GM21825 (cell line): ENCODE results near the gene TMEM30B.
A peak's percentile ranks its signal among the peaks of the same experiment; 100 is the strongest.
"Not testable (repeated sequence)": the region's sequence is repeated elsewhere in the genome, so short reads cannot be mapped to it uniquely, and the experiment has no call there.

Source experiments
- ATAC-seq: cut with Tn5 transposase; IDR thresholded peaks from one replicate; pipeline ENCODE4 v1.9.1; 2021; ENCODE audit warnings: mild to moderate bottlenecking, moderate library complexity; ENCODE audit not compliant: unreplicated experiment

Gene TMEM30B, protein sequence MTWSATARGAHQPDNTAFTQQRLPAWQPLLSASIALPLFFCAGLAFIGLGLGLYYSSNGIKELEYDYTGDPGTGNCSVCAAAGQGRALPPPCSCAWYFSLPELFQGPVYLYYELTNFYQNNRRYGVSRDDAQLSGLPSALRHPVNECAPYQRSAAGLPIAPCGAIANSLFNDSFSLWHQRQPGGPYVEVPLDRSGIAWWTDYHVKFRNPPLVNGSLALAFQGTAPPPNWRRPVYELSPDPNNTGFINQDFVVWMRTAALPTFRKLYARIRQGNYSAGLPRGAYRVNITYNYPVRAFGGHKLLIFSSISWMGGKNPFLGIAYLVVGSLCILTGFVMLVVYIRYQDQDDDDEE

DNA sequence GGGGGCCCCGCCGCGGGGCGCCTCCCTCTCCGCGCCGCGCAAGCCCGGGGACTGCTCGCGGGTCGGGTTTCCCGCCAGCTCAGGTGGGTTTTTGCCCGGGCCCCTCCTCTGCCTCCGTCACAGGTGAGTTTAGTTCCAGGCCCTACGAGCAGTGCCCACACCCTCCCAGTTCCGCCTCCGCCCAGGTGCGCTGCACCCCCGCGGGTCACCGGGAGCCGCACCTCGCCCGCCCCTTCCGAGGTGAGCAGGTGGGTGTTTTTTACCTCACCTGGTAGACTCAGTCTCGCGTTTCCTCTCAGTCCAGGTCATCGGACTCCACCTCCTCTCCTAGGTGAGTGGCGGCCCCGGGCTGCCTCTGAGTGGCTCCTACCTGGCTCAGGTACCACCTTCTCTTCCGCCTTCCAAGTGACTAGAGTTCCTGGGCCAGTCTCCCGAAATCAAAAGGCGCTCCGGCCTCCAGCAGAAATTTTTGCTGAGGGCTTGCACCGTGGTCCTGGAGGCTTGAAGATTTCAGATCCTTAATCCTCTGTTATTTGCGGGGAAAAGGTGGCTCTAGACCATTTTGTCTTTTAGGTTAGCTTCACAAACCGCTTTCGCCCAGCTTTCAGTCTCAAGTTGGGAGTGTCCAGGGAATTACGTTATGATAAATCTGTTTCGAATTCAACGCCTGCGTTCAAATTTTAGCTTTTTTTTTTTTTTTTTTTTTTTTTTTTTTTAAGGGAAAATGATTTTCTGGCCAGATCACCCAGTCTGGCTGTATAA, at the start of gene TMEM30B:
TMEM30B (minus strand) TSS at position 153 of the 762 bp plus-strand sequence. CDS start 191 bp downstream, outside the sequence.
- ATAC-seq = no peak

DNA sequence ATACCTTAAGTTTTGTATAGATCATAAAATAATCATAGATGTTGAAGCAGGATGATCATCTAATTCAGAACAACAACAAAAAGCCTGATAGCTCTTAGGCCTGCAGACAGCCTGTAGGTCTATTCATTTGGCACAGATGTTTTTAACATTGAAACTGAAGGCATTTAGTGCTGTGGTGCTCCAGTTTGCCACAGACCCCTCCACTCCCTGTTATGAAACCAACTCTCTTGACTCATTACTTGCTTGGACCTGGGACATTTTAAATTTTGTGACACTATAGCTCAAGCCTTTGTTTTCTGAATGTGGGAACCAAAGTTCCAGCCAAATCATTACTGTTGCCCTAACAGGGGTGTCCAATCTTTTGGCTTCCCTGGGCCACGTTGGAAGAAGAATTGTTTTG, 49.4 kb upstream of the TMEM30B start:
- ATAC-seq = peak; percentile 52

DNA sequence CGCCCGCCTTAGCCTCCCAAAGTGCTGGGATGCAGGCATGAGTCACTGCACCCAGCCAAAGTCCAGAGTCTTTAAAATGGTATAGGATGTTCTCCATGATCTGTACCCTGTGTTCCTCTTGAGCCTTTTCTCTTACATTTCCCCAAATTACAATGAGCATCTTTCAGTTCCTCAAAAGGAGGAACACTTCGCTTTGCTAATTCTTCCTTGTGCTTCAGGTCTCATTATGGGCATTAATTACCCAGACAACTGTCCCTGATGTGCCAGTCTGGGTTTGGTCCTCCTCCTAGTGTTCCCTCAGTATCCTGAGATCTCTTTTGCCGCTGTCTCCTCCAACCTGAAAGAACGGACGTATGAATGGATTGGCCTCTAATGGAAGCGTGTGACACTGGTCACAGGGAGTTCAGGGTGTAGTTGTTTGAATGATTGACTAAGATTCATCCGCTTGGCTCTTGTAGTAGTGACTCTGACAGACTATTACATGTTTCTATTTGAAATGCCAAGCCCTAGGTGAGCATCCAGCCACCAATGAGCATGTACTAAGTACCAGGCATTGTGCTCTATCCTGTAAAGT, 48.4 kb upstream of the TMEM30B start:
- peak; percentile 58 for ATAC-seq

DNA sequence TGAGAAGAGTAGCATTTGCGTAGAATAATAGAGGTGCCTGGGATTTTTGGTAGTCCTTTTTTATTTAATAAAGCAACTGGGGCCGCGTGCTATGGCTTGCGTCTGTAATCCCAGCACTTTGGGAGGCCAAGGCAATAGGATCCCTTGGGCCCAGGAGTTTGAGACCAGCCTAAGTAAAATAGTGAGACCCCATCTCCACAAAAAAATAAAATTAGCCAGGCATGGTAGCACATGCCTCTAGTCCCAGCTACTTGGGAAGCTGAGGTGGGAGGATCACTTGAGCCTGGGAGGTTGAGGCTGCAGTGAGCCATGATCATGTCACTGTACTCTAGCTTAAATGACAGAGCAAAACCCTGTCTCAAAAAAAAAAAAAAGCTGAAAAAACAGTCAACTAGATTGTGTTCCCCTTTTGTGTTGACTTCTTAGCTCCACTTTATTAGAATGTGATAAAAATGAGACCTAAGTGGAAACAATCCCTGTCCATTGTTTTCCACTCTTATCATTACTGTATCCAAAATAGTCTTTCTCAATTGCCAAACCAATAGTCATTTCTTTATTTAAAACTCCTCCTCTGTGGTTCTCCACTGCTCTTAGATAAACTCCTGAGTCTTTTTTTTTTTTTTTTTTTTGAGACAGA, 47.6 kb upstream of the TMEM30B start:
- ATAC-seq = no peak

DNA sequence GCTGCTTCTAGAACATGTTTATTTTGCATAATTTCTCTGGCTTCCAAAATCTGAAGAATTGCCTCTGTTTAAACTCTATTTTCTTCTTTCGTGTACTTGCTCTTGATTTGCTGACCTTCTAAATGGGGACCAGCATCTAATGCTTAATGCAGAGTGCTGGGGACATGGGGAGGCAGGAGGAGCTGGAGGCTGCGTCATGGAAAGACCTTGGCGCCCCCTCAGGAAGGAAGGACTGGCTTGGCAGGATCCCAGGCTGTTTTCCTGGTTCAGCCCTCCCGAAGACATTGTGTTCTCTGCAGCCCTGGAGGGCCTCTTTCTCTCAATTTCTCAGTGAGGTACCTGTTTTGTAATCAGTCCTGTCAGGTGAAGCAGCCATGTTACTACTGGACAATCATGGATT, 45.7 kb upstream of the TMEM30B start:
- ATAC-seq = no peak

DNA sequence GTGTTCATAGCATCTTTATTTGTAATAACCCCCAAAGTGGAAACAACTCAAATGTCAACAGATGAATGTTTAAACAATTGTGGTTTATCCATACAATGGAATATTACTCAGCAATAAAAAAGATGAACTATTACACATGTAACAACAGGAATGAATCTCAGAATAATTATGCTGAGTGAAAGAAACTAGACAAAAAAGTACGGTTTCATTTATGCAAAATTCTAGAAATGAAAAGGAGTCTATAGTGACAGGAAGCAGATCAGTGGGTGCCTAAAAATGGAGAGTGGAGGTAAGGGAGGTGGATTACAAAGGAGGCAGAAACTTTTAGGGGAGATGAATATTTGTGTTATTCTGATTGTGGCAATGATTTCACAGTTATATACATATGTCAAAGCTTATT, 45.0 kb upstream of the TMEM30B start:
- ATAC-seq = no peak

DNA sequence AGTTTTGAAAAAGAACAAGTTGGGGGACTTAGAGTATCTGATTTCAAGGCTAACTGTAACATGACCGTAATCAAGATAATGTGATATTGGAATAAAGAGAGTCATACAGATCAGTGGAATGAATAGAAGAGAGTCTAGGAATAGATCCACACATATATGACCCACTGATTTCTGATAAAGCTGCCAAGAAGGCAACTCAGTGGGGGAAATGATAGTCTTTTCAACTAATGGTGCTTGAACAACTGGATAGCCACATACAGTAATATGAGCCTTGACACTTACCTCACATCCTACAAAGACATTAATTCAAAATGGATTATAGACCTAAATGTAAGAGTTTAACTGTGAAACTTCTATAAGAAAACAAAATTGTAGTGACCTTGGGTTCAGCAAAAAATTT, 44.0 kb upstream of the TMEM30B start:
- ATAC-seq = no peak

DNA sequence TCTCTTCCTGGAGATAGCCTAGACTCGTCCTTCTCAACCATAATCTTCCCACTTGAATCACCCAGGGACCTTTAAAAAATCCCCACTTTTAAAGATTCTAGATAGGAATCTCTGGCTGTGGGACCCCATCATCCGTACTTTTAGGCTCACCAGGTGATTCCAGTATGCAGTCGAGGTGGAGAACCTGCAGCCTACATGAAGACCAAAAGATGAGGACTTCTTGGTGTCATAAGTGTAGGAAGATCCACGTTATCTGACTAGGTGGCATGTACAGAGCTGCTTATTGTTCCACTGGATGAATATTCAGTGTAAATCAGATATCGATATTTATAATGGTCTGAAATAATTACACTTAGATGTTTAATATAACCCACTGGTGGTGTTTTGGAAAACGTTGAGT, 42.8 kb upstream of the TMEM30B start:
- ATAC-seq = no peak

DNA sequence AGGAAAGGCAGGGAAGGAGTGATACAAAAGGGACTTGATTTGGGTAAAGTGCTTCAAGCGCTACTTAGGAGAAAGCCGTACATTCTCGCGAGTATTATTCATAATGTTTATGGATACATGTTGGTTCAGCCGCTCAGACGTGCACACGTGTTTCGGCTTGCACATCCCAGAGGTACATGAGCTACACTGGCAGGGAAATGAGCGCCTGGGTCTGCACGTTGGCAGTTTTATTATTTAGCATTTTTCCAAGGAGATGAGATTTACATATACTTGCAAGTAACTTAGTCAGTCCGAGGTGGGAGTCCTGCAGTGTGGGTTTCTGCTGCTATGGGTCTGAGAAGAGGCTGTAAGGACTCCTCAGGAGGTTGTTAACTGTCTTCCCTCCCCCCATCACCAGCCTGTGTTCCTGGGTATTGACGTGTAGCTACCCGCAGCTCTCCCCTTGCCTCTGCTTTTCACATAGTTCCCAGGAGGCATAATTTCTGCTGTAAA, 41.7 kb upstream of the TMEM30B start:
- no peak for ATAC-seq

DNA sequence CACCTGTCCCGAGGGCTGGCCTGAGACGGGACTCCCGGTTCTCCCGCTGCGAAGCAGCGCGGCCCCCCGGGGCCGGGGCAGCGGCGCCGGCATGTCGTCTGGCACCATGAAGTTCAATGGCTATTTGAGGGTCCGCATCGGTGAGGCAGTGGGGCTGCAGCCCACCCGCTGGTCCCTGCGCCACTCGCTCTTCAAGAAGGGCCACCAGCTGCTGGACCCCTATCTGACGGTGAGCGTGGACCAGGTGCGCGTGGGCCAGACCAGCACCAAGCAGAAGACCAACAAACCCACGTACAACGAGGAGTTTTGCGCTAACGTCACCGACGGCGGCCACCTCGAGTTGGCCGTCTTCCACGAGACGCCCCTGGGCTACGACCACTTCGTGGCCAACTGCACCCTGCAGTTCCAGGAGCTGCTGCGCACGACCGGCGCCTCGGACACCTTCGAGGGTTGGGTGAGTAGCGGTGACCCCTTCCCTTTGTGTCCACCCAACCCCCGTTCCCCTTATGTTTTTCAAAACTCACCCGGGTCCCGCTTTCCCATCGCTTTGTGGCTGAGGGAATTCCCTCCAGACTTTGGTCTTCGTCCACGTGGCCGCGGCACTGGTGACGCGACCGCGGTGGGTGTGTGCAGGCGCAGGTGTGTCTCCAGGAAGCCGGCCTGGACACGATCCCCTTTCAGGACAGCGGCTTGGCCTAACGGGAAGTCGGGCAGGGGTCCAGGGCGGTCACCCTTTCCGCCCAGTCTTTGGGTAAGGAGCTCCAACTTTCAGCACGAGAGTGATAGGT, 41.1 kb upstream of the TMEM30B start:
- no peak for ATAC-seq

DNA sequence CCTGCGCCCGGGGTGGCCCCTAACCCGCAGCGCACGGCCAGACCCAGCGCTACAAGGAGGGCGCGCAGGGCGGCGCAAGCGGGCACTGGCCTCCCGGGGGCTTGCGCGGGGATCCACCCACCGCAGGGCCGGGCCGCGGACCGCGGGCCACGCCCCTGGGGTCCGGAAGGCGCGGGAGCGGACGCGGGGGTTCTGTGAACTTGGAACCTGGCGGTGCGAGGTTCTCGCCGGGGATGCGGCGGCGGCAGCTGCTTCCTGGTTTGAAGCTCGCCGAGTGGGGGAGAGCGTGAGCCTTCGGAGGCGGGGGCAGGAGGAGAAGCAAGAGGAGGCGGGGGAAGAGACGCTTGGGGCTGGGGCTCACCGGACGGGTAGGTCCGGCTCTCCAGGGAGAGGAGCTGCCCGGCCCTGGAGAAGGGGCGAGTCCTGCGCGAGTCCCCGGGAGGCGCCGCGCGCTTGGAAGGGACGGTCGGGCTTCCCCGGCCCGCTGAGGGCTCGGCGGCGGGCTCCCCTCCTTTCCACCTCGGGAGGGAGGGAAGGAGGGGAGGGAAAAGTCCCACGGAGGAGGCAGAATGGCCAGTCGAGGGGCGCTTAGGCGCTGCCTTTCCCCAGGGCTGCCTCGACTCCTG, 40.4 kb upstream of the TMEM30B start, which contains the start of gene PRKCH:
PRKCH (plus strand) TSS at position 195 of the 626 bp plus-strand sequence. CDS start 523 bp downstream, outside the sequence.
- peak; percentile 66 for ATAC-seq

DNA sequence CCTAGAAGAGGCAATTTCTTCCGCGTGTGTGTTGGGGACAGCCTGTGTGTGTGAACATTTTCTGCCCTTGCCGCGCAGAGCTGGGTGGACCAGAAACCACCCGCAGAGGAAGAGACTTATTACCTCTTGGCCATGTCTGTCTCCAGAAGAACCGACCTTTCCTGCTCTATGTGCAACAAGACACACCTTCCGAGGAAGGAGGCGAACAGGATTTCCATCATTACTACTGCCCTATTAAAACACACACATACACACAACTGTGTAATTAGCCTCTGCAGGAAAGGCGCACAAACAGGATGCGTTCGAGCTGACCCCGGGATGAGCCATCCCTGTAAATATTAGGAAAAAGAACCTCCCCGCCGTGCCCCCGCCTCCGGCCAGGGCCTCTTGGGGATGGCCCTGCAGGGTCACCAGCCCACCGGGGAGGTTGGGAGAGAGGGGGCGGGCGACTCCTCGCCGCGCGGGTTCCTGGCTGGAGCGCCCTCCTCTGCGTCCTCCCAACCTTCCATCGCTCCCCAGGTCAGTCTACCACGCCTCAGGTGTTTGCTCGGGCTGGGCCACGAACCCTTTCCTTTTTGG, 39.8 kb upstream of the TMEM30B start:
- no peak for ATAC-seq

DNA sequence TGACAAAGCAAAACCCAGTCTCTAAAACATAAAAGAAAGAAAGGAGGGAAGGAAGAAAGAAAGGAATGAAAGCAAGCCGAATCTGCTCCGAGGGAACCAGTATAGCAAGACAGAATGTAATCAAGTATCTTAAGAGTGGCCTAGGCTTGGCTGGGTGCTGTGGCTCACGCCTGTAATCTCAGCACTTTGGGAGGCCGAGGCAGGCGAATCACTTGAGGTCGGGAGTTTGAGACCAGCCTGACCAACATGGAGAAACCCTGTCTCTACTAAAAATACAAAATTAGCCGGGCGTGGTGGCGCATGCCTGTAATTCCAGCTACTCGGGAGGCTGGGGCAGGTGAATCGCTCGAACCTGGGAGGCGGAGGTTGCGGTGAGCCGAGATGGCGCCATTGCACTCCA, 39.0 kb upstream of the TMEM30B start:
- ATAC-seq = not testable (repeated sequence)

DNA sequence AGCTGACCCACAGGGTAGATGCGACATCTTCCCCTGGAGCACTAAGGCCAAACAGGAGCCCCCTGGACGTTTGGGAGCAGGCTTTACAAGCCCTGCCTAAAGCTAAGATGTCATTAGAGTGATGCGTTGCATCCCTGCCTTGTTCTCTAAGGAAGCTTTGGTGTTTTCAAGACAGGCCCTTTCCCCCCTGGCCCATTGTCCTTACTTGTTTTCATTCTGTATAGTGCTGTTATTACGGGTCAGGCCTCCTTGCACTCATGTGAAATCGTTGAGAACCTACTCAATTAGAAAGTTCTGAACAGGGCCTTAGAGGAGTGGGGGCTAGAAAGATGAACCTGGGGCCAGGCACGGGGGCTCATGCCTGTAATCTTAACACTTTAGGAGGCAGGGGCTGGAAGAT, 38.6 kb upstream of the TMEM30B start:
- no peak for ATAC-seq

DNA sequence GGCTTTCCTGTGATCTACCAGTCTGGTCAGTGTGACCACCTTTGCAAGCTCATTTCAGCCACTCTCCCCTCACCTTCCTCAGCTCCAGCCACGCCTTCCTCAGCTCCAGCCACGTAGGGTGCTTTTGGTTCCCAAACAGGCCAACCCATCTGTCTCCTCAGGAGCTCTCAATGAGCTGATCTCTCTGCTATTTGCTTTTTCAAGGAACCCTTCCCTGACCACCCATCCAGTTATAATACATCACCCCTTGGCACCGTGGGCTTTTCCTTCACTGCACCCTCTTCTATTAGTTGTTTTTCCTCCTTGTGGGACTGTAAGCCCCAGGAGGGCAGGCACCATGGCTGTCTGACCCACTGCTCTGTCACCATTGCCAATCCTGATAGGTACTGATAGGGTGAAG, 37.9 kb upstream of the TMEM30B start:
- no peak for ATAC-seq

DNA sequence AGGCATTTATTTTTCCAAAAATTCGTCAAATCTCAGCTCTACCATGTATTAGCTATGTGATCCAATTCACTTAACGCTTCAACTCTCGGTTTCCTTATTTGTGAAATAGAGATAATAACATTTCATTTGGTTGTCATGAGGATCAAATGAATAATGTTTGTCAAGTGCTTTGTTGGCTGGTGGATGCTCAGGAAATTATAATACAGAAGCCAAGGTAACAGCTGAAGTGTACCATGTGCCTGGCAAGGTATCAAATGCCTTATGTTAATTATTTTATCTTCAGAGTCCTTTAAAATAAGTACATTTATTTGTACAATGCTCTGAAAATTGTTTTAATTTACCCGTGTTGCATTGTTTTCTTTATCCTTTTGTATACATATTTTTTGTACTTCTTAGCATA, 34.2 kb upstream of the TMEM30B start:
- ATAC-seq = no peak

DNA sequence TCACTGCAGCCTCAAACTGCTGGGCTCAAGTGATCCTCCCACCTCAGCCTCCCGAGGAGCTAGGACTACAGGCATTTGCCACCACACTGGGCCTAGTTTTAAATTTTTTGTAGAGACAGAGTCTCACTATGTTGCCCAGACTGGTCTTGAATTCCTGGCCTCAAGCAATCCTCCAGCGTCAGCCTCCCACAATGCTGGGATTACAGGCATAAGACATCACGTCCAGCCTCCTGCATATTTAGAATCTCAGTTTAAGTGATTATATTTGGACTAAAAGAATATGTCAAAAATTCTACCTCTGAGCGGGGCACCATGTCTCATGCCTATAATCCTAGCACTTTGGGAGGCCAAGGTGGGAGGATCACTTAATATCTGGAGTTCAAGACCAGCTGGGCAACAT, 27.6 kb upstream of the TMEM30B start:
- ATAC-seq = not testable (repeated sequence)

DNA sequence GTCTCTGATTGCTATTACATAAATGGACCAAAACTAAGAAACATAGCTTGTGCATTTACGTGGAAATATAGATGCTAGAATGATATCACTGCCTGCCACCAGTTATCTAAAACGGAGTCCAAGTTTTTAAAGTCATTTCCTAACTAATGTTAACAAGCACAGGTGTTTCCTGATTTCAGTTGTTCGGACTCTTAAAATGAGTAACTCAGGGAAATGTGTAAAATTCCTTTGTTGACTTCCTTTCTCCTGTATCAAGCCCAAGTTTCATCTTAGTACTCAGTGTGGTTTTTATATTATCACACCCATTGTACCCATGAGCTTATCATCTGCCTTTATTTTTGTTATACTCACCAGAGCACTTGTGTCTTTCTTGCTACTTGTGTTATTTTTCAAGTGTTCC, 27.1 kb upstream of the TMEM30B start:
- no peak for ATAC-seq

DNA sequence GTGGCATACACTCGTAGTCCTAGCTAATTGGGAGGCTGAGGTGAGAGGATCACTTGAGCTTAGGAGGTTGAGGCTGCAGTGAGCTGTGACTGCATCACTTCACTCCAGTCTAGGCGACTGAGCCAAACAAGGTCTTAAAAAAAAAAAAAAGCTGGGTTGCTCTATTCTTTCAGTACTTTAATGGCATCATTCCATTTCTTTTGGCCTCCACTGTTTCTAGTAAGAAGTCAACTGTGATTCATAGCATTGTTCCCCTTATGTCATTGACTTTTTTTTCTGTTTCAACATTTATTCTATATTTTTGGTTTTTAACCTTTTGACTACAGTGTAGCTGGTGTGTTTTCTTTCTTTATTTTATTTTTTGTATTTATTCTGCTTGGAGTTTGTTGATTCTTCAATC, 23.6 kb upstream of the TMEM30B start:
- ATAC-seq = no peak

DNA sequence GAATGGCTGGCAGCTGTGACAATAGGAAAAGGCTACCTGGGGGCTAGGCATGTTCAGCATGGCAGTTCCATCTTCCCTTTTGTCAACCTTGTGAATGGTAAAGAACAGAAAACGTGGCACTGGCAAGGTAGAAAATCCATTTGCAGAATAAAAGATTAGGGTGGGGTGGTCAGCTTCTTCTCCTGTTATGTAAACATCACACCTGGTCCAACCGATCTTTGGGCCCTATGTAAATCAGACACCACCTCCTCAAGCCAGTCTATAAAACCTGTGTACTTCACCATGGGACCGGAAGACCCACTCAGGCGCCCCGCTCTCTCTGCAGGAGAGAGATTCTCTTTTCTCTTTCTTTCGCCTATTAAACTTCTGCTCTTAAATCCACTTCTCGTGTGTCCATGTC, 19.6 kb upstream of the TMEM30B start:
- no peak for ATAC-seq
